Stomach smooth muscle (tissue), 2 donors: ENCODE results near the gene GBP2.

Experiments used
- H3K27ac ChIP-seq: one replicate; pipeline ENCODE4 v1.7.0; 2013; ENCODE audit warnings: mild to moderate bottlenecking, low read length, inconsistent platforms
- H3K27me3 ChIP-seq, 2 donors: one replicate each; pipeline ENCODE4 v1.7.0; 2013; ENCODE audit warnings: low read length in 2 of 2; ENCODE audit not compliant: insufficient read depth in 2 of 2, control insufficient read depth in 1 of 2
- H3K36me3 ChIP-seq, 2 donors: one replicate each; pipeline ENCODE4 v1.7.0; 2013; ENCODE audit warnings: low read length in 2 of 2; ENCODE audit not compliant: control insufficient read depth in 2 of 2, insufficient read depth in 2 of 2
- H3K4me1 ChIP-seq: one replicate; pipeline ENCODE4 v1.7.0; 2013; ENCODE audit warnings: low read length; ENCODE audit not compliant: control insufficient read depth, insufficient read depth
- H3K4me3 ChIP-seq, 2 donors: one replicate each; pipeline ENCODE4 v1.7.0; 2013; ENCODE audit warnings: low read length in 2 of 2
- H3K9ac ChIP-seq, 2 donors: one replicate each; pipeline ENCODE4 v1.7.0; 2013; ENCODE audit warnings: low read length in 2 of 2, mild to moderate bottlenecking in 1 of 2
- H3K9me3 ChIP-seq, 2 donors: one replicate each; pipeline ENCODE4 v1.7.0; 2013; ENCODE audit warnings: low read length in 2 of 2; ENCODE audit not compliant: control insufficient read depth in 2 of 2
- donor health status: healthy.
- donor health status: Pancreatic carcinoma.

GBP2 gene, protein sequence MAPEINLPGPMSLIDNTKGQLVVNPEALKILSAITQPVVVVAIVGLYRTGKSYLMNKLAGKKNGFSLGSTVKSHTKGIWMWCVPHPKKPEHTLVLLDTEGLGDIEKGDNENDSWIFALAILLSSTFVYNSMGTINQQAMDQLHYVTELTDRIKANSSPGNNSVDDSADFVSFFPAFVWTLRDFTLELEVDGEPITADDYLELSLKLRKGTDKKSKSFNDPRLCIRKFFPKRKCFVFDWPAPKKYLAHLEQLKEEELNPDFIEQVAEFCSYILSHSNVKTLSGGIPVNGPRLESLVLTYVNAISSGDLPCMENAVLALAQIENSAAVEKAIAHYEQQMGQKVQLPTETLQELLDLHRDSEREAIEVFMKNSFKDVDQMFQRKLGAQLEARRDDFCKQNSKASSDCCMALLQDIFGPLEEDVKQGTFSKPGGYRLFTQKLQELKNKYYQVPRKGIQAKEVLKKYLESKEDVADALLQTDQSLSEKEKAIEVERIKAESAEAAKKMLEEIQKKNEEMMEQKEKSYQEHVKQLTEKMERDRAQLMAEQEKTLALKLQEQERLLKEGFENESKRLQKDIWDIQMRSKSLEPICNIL

DNA sequence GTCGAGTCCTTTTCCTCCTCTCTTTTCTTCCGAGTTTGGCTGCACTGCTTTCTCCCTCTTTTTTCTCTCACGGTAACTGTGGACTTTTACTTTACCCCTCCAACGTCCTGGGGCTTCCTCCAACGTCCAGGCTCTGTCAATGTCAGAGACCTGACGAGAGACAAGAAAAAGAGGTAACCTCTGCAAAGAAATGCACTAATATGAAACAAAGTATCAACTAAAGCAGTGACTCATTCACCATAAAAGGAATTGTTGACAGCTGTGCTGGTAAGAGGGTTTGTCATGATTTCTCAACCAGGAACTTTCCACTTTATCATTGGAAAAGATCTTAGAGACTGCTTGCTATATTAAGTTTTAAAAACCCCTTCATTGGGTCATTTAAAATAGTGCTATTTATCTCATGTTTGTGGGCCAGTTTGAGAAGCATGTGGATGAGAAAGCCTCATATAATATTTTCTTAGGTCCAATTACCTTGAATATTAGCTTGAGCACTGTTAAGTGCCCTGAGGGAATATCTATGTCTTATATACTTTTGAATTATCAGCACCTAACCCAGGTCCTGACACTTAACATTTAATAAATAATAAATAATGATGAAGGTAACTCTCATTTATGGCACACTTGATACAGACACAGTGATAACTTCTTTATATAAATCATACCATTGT, at the start of gene GBP2:
Gene GBP2, minus strand, starts transcription at position 202 of the 668 bp plus-strand sequence. CDS start 4,148 bp downstream, outside the sequence.
- Histone ChIP-seq H3K27ac (peak within 1 kb of the TSS; percentile 82), H3K4me3 (peak within 1 kb of the TSS; percentile 74 to 82), H3K9ac (peak within 1 kb of the TSS; percentile 81 to 83), H3K9me3 (no peaks in the 10 kb centered on the region), H3K27me3 (no peaks in the 10 kb centered on the region), H3K4me1 (peaks cover 4% of the 10 kb centered on the region), H3K36me3 (peaks cover 3 to 5% of the 10 kb centered on the region in 2 donors)

DNA sequence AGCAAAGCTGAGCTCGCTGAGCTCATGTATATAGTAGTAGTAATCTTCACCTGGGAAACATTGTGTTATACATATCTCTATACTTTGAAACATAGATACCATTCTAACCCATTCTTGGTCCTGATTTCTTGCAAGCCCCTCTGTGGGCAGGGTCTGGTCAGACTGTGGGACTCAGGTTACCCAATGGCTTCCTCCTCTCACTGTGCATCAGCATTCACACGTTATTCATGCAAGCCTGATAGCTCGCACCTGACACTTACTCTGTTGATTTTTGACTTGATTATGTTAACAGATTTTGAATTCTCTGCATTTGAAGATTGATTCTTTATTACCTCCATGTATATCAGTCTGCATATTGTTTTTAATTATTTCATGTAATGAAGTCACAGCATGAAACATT, 48.6 kb upstream of the GBP2 start:
- Histone ChIP-seq H3K9ac (no peak overlapping the region), H3K27me3 (no peaks in the 10 kb centered on the region), H3K9me3 (no peaks in the 10 kb centered on the region), H3K36me3 (no peaks in the 10 kb centered on the region), H3K27ac (no peak overlapping the region), H3K4me3 (no peak overlapping the region), H3K4me1 (no peaks in the 10 kb centered on the region)

DNA sequence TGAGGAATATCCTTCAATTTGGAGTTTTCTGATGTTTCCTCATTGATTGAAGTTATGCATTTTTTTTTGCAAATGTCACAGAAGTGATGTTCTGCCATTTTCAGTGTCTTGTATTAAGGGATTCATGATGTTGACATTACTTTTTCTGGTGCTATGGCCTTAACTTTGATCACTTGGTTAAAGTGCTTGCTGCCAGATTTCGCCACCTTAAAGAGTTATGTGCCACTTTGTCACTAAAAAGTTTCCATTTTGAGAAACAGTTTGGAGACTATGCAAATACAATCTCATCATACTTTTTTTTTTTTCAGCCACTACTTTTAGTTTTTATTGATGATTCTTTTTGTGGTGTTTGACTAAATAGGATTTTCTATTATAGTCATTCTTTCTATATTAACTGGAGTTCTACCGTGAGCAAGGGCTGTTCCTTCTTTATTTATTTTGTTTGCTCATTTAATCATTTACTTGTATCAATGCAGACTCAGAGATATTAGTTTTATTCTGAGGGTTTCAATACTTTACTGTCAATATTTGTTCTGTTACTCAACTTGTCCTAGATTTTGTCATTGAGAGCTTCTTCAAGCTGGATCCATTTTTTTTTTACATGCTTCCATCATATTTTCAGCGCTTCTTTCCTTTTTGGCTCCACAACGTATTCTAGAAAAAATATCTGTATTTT, 46.7 kb upstream of the GBP2 start:
- no peaks in the 10 kb centered on the region for H3K36me3 ChIP-seq
- H3K9ac ChIP-seq: no peak overlapping the region
- no peaks in the 10 kb centered on the region for H3K9me3 ChIP-seq
- H3K4me3 ChIP-seq: no peak overlapping the region
- no peaks in the 10 kb centered on the region for H3K4me1 ChIP-seq
- H3K27me3 ChIP-seq: no peaks in the 10 kb centered on the region
- H3K27ac ChIP-seq: no peak overlapping the region

DNA sequence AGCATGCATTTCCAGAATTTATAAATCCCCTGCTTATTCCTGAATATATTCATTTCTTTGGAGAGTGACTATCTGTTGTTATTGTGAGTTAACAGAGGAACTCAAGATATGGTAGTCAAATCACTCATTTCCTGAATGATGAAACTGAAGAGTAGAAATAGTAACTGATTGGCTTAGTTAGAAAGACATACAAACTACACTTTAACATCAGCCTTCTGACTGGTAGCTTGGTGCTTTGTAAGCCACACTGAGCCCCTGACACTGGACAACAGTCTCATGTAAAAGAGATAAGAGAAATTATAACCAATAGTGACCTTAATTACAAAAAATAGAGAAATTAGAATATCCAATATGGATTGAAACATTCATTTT, 45.1 kb upstream of the GBP2 start:
- Histone ChIP-seq H3K36me3 (no peaks in the 10 kb centered on the region), H3K4me3 (no peak overlapping the region), H3K9me3 (no peaks in the 10 kb centered on the region), H3K27me3 (no peaks in the 10 kb centered on the region), H3K27ac (no peak overlapping the region), H3K9ac (no peak overlapping the region), H3K4me1 (no peaks in the 10 kb centered on the region)

DNA sequence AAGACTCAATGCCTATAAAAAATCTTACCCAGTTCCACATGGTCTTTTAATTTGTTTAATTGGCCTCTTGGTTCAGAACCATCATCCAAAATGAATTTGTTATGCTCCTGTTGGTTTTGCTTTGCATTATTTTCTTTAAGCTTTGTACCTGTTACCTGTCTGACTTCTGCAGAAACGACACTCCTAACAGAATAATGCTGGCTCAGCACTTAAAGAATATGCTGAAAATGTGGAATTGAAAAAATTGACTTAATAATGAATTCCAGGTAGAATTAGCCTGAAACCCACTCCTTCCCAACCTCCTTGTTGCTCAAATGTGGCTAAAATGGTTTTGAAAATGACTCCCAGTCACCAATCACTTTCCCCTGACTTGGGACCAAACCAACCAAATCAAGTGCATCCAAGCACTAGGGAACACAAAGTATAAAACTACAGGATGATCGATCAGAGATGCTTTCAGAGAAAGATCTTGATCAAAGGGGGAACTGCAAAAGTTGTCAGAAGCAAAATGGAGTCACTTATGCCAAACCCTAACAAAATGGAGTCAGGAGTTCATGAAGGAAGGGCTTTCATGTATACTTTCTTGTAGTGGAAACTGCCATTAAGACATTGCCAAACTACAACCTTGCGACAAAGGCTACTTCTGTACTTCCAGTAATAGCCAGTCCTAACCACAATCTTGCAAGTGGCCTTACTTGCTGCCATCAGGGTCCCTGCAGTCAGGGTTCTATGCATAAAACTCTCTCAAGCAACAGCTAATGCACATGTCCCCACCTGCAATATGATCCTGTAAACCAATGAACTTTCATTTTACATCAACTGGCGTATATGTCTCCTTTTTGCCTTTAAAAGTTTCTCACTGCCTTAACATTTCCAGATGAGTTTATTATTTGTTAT, 44.5 kb upstream of the GBP2 start:
- no peaks in the 10 kb centered on the region for H3K9me3 ChIP-seq
- H3K4me3 ChIP-seq: no peak overlapping the region
- no peak overlapping the region for H3K27ac ChIP-seq
- no peak overlapping the region for H3K9ac ChIP-seq
- H3K4me1 ChIP-seq: no peaks in the 10 kb centered on the region
- no peaks in the 10 kb centered on the region for H3K36me3 ChIP-seq
- no peaks in the 10 kb centered on the region for H3K27me3 ChIP-seq

DNA sequence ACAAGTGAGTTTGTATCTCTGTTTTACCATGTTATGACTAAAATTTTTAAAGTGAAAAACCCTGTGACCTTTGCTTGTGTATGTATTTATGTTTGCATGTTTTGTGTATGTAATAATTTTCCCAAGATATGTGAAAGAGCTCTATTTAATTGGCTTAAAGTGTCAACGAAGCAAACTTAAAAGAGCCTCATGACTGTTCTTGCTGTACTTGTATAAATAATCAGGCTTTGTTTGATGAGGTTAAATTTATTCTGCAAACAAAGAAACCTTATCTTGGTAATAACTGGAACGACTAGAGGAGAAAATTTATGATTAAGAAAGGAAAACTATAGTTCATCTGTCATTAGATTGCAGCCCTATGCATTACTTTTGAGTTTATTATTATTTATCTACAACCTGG, 43.3 kb upstream of the GBP2 start:
- Histone ChIP-seq H3K36me3 (no peaks in the 10 kb centered on the region), H3K9me3 (no peaks in the 10 kb centered on the region), H3K27me3 (no peaks in the 10 kb centered on the region), H3K9ac (no peak overlapping the region), H3K4me3 (no peak overlapping the region), H3K27ac (no peak overlapping the region), H3K4me1 (no peaks in the 10 kb centered on the region)

DNA sequence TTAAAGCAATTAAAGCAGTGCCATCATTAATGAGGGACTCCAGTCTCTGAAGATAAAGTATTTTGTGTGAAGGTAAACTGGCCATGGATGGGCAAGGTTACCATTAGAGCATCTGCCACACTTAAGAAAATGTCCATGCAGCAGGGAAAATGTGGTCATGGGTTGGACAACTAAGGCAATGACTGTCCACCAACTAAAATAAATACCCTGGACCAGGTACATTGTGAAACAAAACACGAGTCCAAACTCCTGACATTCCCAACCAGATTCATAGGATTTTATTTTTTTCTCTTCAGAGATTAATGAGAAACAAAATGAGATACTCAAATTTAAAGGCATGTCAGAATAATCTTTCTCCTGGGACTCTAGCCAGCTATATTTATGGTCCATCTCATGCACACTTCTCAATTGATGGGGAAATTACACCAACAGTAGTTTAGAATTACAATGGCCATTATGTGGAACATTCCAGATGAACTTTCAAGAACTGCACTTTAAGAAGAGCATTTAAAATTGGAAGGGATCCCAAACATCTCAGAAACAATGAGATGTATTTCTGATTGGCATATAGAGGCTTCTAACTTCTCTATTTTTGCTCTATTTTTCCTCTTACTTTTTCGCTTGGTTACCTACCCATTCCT, 41.8 kb upstream of the GBP2 start:
- no peak overlapping the region for H3K4me3 ChIP-seq
- no peaks in the 10 kb centered on the region for H3K36me3 ChIP-seq
- H3K27ac ChIP-seq: no peak overlapping the region
- no peaks in the 10 kb centered on the region for H3K4me1 ChIP-seq
- no peaks in the 10 kb centered on the region for H3K9me3 ChIP-seq
- H3K9ac ChIP-seq: no peak overlapping the region
- H3K27me3 ChIP-seq: no peaks in the 10 kb centered on the region

DNA sequence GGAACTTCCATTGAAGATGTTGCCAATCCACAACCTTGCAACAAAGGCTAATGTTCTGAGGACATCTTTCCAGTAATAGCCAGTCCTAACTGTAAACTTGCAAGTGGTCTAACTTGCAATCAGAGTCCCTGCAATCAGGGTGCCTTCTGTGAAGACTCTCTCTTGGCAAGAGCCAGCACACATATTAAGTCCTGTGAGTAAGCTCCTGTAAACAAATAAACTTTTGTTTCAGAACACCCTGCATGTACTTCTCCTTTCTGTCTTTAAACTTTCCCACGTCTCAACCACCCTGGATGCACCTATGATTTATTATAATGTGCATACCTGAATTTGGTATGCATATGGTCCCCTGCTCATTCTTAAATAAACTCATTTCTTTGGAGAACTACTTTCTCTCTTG, 40.8 kb upstream of the GBP2 start:
- Histone ChIP-seq H3K9ac (no peak overlapping the region), H3K27me3 (no peaks in the 10 kb centered on the region), H3K27ac (no peak overlapping the region), H3K4me1 (no peaks in the 10 kb centered on the region), H3K4me3 (no peak overlapping the region), H3K9me3 (no peaks in the 10 kb centered on the region), H3K36me3 (no peaks in the 10 kb centered on the region)

DNA sequence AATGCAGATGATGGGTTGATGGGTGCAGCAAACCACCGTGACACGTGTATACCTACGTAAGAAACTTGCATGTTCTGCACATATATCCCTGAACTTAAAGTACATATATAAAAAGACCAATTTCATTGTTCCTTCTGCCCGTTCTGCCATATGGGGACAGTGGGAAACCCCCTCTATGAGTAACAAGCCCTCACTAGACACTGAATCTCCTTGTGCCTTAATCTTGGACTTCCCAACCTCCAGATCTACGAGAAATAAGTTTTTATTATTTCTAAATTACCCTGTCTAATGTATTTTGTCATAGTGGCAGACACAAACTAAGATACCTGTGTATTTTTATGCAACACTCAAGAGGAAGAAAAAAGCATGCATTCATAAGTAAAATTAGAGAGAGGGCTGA, 39.9 kb upstream of the GBP2 start:
- H3K9ac ChIP-seq: no peak overlapping the region
- H3K4me3 ChIP-seq: no peak overlapping the region
- no peaks in the 10 kb centered on the region for H3K27me3 ChIP-seq
- no peak overlapping the region for H3K27ac ChIP-seq
- no peaks in the 10 kb centered on the region for H3K9me3 ChIP-seq
- H3K4me1 ChIP-seq: no peaks in the 10 kb centered on the region
- no peaks in the 10 kb centered on the region for H3K36me3 ChIP-seq

DNA sequence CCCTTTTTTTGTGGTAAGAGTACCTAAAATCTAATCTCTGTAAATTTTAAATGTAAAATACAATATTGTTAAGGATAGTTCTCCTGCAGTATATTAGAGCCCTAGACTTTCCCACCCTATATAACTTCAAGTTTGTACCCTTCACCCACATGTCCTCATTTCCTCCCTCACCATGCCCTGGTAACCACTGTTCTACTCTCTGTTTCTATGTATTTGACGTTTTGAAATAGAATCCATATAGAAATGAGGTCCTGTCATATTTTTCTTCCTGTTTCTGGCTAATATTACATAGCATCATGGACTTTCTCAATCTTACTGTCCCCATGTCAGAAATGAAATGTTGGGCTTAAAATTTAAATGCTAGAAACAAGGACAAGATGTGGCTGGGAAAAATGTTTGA, 25.1 kb upstream of the GBP2 start:
- H3K36me3 ChIP-seq: no peaks in the 10 kb centered on the region
- no peaks in the 10 kb centered on the region for H3K27me3 ChIP-seq
- no peak overlapping the region for H3K4me3 ChIP-seq
- no peaks in the 10 kb centered on the region for H3K4me1 ChIP-seq
- no peak overlapping the region for H3K27ac ChIP-seq
- H3K9ac ChIP-seq: no peak overlapping the region
- no peaks in the 10 kb centered on the region for H3K9me3 ChIP-seq
